Omental fat pad (tissue), 4 donors: ENCODE measurements around the gene VPS26B. TPM values are rescaled to one million over a fixed set of nuclear protein-coding genes. Genes with fewer than 3 reads are reported as not detected.

Source experiments
- ATAC-seq: fragments of 150-250 bp; one replicate; pipeline ENCODE4 v1.9.1; 2016; ENCODE audit warnings: mild to moderate bottlenecking, moderate library complexity; ENCODE audit not compliant: low FRiP score
- DNase-seq: peaks from one replicate; pipeline ENCODE4 v3.0.0-alpha.2; 2019; ENCODE audit warnings: low spot score
- total RNA-seq, 4 donors: library from RNA; depleted of rRNA; stranded (reverse); fragments of >200 nt; gene quantifications; one replicate each; pipeline ENCODE4 v1.1.0, GENCODE V29; 2016
- TF ChIP-seq, protein P1 (sequence below), 3 donors: fragments of 450-650 bp; IDR thresholded peaks; one replicate each; pipeline ENCODE4 v1.5.1; 2016 to 2017; ENCODE audit warnings: antibody characterized with exemption in 3 of 3, mild to moderate bottlenecking in 3 of 3, moderate library complexity in 2 of 3

The VPS26B gene
- total RNA-seq, 4 donors from 2014 or later: 25.4 to 52.8 (median 37.0) TPM

- TF ChIP-seq, protein P1, sequence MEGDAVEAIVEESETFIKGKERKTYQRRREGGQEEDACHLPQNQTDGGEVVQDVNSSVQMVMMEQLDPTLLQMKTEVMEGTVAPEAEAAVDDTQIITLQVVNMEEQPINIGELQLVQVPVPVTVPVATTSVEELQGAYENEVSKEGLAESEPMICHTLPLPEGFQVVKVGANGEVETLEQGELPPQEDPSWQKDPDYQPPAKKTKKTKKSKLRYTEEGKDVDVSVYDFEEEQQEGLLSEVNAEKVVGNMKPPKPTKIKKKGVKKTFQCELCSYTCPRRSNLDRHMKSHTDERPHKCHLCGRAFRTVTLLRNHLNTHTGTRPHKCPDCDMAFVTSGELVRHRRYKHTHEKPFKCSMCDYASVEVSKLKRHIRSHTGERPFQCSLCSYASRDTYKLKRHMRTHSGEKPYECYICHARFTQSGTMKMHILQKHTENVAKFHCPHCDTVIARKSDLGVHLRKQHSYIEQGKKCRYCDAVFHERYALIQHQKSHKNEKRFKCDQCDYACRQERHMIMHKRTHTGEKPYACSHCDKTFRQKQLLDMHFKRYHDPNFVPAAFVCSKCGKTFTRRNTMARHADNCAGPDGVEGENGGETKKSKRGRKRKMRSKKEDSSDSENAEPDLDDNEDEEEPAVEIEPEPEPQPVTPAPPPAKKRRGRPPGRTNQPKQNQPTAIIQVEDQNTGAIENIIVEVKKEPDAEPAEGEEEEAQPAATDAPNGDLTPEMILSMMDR (IDR thresholded peaks at IDR 0.05): no peak
- no peak for ATAC-seq
- DNase-seq: no peak
Observed at GRCh38 chr11:134231958-134232659, 7.6 kb downstream of the VPS26B start.

- TF ChIP-seq, protein P1 (IDR thresholded peaks at IDR 0.05): no peak
- DNase-seq (no peak), ATAC-seq (no peak)
Observed at GRCh38 chr11:134233729-134234179, 9.3 kb downstream of the VPS26B start.

DNA sequence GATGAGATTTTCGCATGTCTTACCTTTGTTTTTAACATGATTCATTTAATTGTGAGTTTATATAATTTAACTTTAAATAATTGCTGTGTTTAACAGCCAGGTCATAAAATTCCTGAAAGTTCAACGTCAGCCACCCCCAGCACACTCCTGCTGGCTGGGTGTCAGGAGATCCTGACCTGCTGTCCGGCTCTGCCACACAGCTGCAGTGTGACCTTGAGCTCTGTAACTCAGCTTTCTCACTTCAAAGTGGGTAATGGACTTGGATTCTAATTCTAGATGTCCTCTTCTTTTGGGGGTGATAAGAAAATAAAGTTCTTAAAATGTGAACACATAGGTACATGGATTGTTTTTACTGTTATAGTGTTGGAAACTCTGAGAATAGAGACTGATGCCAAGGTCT lies 10.9 kb downstream of the VPS26B start:
- ATAC-seq (no peak), DNase-seq (no peak)
- TF ChIP-seq, protein P1 (IDR thresholded peaks at IDR 0.05): no peak

DNA sequence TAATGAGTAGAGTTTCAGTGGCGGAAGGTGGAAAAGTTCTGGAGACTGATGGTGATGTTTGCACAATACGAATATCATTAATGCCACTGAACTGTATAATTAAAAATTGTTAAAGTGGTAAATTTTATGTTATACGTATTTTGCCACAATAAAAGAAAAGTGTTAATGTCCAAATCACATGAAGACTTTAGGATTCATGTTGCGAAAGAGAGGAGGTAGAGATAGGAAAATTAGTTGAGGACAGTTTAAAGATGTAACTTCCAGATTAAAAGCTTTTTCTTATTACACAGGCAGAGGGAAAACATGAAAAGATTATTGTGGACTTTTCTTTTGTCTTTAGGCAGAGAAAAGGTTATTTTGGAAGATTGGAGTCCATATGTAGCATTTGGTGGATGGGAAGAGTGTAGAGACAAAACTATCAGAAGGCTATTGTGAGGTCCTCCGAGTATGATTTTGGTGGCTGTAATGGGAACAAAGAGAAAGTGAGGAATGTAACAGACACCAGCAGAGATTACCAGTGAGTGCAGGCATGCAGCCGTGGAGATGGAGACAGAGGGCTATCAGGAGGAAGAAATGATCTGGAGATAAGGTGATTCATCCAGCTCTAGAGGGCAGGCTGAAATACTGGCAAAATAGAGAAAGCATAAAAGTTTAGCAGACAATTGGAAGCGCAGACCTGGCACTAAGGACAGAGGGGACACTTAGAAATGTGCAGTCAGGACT lies 12.5 kb downstream of the VPS26B start:
- no peak for ATAC-seq

GRCh38 chr11:134237557-134237922 lies 13.1 kb downstream of the VPS26B start:
- TF ChIP-seq, protein P1 (IDR thresholded peaks at IDR 0.05): no peak
- DNase-seq: no peak
- ATAC-seq: no peak

More for the DNA sequence above, 12.5 kb downstream of the VPS26B start:
- TF ChIP-seq, protein P1 (IDR thresholded peaks at IDR 0.05): no peak
- no peak for DNase-seq

- DNase-seq: no peak
- TF ChIP-seq, protein P1 (IDR thresholded peaks at IDR 0.05): no peak
- ATAC-seq: no peak
Observed at GRCh38 chr11:134238956-134239355, 14.5 kb downstream of the VPS26B start.
